LNCAP (cell line): Measurements from ENCODE around the gene FAM168A.

ENCODE experiments used
- CTCF ChIP-seq: fragments of 450-650 bp; IDR thresholded peaks from 2 replicates; pipeline ENCODE4 v1.5.1; 2017; ENCODE audit warnings: mild to moderate bottlenecking

Gene FAM168A

GRCh38 chr11:73564903-73565302, 33.0 kb downstream of the FAM168A start:
- TF ChIP-seq CTCF, result no peak

GRCh38 chr11:73563539-73564200, 34.2 kb downstream of the FAM168A start:
- TF ChIP-seq CTCF, result no peak

GRCh38 chr11:73559743-73560142, 38.2 kb downstream of the FAM168A start:
- no peak for TF ChIP-seq CTCF

- no peak for TF ChIP-seq CTCF
Measured at GRCh38 chr11:73556966-73557365, 40.9 kb downstream of the FAM168A start.

GRCh38 chr11:73555615-73556014, 42.3 kb downstream of the FAM168A start:
- no peak for TF ChIP-seq CTCF

GRCh38 chr11:73554671-73555320, 43.1 kb downstream of the FAM168A start:
- no peak for TF ChIP-seq CTCF

- no peak for TF ChIP-seq CTCF
Measured at GRCh38 chr11:73553266-73553665, 44.6 kb downstream of the FAM168A start.
